NCI-H226 (cell line): ENCODE measurements around the gene SDCCAG8.
A peak's percentile ranks its signal among the peaks of the same experiment; 100 is the strongest.
"Not testable (repeated sequence)": the region's sequence is repeated elsewhere in the genome, so short reads cannot be mapped to it uniquely, and the experiment has no call there.

Source experiments
- DNase-seq: peaks from one replicate; pipeline ENCODE4 v3.0.0-alpha.2; 2015

SDCCAG8 gene

DNA sequence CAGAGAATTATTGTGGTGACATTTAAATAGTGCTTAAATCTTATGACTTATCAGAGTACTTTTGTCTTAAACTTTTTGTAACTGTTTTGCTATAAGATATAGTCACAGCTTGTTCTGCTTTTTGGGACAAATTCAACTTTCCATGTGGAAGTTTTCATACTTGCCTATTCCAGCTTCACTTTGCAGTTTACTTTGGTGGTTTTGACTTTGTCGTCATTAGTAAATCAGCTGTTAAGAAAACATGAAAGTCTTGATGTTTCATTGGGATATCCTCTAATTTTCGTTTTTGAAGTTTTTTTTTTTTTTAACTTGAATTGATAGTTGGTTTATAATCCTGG, 31.3 kb downstream of the SDCCAG8 start:
- no peak for DNase-seq

DNA sequence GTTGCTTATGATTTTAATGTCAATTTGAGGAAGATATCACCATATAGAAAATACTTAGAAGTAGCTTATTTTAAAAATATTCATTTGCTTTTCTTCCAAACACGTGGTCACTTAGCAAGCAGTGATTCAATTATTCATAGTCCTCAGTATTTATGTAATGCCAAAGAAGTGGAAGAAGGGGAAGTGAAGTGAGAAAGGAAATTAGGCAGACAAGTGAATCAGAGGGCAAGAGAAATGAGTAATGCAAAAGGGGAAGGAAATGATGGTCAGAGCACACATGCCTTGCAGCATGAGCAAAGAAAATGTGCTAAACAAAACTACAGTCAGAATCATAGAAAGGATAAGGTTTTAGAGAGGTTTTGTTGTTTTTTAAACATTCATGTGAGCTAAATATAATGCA, 31.8 kb downstream of the SDCCAG8 start:
- peak; percentile 83 for DNase-seq

DNA sequence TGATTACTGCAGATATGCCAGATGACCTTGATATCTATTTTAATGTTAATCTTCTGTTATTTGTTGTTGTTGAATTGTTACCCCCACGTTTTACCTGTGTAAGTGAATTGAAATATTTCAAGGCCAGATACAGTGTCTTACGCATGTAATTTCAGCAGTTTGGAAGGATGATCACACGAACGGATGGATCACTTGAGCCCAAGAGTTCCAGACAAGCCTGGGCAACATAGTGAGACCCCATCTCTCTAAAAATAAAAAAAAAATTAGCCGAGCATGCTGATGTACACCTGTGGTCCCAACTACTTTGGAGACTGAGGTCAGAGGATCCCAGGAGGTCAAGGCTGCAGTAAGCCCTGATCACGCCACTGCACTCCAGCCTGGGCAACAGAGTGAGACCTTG, 32.2 kb downstream of the SDCCAG8 start:
- DNase-seq = no peak

DNA sequence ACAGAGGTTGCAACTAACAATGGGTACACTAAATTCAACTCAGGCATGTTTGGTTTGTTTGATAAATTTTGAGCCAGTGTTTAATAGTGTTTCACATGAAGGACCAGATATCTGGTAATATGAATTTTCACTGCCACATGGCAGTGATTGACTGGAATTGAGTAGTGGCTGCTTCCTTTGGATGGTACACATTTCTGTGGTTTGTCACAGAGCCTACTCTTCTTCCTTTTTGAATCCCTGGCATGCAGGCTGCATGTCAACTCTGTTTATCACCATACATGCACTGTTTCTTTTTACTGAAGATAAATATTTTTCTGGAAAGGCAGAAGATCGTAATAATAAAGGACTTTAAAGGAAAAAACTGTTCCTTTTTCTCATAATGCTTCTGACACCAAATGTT, 35.5 kb downstream of the SDCCAG8 start:
- no peak for DNase-seq

DNA sequence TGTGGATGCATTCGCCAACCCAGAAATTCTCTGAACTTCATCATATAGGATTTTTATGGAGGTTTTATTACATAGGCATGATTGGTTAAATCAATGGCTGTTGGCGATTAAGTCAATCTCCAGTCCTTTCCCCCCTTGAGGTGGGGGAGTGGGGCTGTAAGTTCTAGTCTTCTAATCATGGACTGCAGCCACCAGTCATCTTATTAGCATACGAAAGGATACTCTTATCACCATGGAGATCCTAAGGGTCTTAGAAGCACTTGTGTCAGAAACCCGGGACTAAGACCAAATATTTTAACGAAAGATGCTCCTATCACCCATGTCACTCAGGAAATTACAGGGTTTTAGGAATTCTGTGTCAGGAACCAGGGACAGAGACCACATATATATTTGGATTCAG, 36.3 kb downstream of the SDCCAG8 start:
- DNase-seq = no peak

DNA sequence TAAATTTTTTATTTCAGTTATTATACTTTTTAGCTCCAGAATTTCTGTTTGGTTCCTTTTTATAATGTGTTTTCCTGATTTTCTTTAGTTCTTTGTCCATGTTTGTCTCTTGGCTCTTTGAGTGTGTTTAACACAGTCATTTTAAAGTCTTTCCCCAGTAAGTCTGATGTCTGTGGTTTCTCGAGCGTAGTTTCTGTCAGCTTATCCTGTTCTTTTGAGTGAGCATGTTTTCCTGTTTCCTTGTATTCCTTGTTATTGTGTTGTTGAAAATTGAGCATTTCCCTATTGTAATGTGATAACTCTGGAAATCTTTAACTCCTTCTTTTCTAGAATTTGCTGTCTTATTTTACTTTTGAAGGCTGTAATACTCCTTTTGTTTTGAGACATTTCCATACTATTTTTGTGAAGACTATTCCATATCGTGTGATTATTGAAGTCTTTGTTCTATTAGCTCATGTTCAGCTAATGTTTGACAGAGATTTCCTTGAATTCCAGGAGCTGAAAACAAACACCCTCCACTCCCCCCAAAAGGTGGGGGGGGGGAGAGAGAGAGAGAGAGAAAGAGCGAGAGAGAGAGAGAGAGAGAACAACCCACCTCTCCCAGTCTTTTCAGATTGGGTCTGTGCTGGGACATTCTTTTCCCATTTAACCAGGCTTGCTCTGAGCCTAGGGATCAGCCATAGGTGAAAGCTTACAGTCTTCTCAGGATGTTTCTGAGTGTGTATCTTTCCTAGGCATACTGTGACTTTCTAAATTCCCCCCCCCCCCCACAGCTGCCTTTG, 38.3 kb downstream of the SDCCAG8 start:
- DNase-seq = no peak

DNA sequence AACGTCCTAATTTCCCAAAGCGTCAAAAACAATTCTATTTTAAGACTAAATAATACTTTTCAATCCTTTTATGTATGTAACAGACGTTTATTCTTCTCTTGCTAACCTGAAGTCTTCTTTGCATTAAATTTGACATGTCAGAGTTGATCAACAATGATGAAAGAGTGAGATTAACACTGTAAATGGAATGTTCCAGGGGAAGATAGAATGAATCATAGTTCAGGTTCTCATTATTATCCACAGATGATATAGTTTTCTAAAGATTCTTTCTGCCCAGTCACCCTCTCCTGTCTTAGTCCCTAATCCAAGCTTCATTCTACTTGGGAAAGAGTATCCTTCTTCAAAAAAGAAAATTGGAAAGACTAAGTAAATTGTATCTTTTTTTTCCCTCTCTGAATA, 38.9 kb downstream of the SDCCAG8 start:
- DNase-seq = peak; percentile 53

DNA sequence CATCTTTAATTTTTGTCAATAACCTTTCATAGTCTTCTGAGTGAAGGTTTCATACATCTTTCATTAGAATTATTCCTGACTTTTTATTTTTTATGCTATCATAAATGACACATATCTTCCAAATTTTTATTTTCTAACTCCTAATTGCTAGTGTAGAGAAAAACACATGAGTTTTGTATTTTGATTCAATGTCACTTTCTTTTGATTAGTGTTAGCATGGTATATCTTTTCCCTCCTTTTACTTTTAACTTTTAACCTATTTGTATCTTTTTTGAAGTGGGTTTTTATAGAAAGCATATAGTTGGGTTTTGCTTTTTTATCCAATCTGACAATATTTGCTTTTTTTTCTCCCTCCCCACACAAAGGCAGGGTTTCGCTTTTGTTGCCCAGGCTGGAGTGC, 43.2 kb downstream of the SDCCAG8 start:
- no peak for DNase-seq

DNA sequence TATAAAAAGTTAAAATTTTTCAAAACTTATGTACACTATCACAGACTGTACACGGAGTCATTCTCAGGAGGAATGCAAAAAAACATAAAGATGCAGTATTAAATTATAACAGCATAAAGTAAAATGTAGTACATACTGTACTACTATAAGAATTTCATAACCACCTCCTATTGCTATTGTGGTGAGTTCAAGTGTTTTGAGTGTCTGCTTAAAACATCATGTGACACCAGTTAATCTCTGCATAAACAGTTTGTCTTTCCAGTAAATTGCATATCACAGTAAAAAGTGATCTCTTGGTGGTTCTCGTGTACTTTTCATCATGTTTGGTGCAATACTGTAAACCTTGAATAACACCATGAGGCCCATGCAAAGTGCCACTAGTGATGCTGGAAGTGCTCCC, 45.2 kb downstream of the SDCCAG8 start:
- no peak for DNase-seq

DNA sequence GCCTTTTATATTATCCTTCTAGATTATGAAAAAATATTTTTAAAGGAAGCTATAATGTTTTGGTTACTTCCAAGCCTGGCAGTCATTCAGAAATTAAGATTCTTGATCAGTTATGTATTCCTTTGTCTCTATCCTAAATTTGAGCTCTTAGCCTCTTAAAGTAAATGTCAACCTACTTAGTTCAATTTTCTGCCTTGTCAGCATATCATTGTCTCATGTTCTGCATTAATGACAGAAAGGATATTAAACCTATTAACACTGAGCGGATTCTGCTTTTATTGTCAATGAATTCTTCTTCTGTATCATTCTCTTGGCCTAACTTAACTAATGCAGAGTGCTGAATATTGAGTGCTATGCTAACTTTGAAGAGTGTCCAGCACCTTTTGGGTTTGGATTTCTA, 56.0 kb downstream of the SDCCAG8 start:
- no peak for DNase-seq

DNA sequence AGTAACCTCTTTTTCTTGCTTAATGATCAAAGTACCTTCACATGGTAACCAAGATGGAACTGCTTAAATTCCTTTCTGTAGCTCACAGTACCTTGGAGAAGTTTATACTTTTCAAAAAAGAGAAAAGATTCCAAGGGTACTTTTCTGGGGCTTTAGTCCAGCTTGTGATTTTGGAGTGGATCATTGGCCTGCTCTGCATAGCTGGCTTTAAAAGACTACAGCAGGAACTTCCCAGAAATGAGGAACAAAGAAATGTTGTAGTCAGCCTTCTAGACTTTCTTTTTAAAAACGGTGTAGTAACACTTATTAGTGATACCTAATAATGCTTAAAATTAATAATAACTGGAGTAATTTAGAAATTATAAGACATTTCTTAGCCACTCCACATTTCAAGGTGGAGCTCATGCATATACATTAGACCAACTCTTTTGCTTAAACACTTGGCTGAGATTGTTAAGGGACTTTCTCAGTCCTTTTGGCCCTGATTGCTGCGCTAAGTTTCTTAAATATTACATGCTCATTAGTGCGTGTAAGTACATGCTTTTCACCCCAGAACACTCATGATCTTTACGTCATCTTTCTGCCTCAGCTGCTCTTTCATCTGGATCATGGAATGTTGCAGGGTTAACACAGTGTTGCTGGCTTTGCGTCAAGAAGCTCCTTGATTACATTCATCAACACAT, 57.3 kb downstream of the SDCCAG8 start:
- DNase-seq = no peak

DNA sequence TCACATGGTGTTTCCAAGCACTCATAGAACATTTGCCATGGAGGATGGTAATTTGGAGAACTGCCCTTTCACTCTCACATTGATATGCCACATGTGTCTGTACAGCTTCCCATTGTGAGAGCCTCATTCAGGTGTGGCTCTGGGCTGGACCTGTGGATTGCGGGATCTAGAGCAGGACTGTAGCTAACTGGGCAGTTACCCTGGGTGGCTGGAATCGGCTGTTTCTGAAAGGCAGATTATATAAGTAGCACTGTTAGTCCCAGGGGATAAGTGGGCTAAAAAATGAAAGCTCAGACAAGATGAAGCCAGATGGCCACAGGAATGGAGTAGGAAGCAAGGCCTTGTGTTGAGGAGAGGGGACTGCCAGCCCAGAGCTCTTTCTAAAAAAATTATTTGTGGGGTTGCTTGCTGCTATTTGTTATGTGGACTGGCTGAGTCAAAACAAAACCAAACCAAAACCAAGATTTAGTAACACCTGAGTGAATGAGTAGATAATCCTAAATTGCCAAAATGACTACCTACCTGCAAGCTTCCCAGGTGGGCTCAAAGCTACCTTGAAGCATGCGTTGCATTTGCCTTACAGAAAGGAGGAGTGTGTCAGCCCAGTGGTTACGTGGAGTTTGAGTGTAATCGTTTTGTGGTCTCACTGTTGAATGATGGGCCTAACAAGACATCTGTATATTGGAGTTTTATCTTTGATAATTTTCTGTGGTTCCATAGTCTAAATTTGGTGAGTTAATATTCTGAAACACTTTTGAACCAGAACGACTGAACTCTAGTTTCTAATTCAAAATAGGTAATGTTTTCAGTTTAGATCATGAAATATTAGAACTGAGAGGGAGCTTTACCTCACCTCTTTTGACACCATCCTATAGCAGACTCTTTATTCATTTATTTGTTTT, 58.0 kb downstream of the SDCCAG8 start:
- no peak for DNase-seq

DNA sequence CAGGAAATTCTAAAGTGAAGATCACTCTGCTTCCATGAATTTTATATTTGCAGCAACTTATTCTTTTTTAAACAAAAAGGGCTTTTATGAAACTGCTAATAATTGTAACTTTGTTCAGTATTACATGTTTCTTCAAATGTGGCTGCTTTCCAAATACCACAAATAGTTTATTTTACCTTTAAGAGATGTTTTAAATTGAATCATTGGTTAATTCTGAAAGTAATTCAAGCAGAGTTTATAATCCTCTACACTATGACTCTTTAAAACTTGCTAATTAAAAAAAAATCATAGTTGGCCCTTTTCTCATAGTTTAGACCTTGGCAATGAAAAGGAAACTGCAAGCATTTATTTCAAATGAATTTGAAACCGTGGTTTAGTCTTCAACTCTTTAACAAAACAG, 59.6 kb downstream of the SDCCAG8 start:
- DNase-seq = no peak

DNA sequence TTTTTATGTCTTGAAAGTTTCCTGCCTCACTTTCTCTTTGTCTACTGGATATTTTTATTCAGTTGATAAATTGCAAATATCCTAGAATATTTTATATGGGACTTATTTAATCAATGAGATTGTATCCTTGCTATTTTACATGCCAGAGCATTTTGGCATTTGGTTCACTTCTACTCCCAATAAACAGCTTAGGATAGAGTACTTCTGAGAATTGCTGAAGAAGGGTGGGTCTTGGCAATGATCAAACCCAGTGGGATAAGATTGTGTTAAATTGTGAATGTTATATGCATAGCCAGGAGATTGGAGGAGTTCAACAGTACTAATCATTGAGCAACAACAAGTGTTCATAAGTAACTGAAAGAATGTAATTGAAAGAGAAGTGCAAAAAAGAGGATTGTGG, 60.1 kb downstream of the SDCCAG8 start:
- DNase-seq = no peak

DNA sequence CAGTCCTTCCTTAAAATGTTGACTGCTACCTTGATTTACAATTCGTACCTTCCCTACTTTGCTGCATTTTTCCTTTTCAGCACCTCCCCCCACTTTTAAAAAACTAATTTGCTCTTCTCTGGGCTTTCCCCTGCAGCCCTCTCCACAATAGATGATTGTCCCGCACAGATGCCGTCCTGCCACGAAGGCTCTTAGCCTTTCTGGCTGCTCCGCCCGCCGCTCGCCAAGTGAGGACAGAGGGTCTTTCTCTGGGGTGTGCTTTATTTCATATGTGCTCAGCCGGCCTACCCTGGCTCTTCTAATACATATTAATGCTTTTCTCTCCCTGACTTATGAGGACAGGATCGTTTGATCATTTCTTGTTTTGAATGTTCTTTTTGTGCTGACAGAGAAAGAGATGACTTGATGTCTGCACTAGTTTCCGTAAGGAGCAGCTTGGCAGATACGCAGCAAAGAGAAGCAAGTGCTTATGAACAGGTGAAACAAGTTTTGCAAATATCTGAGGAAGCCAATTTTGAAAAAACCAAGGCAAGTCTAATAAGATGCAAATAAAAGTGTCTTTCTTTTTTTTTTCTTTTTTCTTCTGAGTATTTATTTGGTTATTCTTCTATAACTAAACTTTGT, 60.6 kb downstream of the SDCCAG8 start:
- DNase-seq = no peak

DNA sequence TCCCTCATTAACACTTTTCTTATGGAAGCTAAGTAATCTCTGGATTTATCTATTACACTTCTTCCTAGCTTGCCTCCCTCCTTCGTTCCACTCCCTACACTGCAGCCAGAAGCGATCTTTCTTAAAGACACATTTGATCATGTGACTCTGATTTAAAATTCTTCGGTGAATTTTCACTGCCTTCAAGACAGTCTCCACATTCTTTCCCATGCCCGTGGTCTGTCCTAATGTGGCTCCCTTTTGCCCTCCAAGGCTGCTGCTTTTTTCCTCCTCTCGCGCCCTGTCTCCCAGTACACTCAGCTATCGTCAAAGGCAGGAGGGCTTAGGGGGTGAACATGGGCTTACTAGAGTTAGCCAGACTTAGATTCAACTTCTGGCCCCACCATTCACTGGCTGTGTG, 64.4 kb downstream of the SDCCAG8 start:
- no peak for DNase-seq

DNA sequence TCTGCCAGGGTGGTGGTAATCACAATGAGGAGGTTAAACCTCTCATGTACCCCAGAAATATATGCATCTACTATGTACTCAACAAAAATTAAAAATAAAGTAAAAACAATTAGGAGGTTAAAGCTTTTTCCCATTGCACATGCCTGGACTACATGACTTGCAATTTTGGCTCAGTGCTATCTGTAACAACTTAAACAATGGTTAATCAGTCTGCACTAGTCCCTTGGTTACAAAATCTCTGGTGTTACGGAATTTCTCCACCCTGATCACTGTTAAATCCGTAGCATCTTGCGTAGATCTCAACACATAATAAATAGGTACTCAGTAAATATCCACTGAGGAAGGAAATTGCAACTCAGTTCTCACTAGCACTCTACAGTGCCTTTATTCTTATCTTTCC, 66.5 kb downstream of the SDCCAG8 start:
- no peak for DNase-seq

DNA sequence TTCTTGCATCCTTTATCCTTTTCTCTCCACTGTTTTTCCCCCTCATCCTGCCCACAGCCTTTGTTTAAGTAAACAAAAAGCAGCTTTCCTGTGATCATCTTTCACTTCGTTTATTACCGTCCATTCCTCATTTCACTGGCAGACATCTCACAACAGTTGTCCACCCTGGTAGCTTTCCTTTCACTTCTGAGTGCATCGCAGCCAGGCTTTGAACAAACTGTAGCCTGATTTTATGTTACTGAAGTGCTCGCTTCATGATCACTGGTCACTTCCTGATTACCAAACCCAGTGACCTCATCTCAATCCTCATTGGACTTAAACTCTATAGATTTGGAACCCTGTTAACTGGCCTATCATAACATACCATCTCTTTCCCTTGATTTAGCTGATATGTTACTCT, 67.7 kb downstream of the SDCCAG8 start:
- DNase-seq = no peak

DNA sequence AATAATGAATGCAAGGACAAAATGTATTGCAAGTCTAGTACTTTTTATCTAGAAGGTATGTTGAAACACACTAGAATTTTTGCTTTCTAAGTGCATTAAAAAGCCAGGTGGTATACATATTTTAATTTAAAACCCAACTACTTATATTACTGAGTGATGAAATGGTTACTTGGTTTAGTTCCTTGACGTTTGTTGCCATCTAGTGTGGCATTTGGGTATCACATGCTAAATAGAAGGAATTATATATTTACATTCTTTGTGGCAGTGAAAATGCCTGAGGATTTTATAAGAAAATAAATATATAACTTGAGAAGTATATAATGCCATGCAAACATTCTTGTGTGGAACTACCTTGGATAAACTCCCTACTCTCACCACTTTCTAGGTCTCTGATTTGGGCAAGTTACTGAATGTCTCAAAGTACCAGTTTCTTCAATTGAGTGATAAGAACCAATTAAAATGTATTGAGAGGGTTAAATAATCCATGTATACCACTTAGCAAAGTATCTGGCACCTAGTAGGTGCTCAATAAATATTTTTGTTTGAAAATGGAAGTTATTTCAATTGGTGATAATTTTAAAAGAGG, 69.6 kb downstream of the SDCCAG8 start:
- DNase-seq = peak; percentile 2

DNA sequence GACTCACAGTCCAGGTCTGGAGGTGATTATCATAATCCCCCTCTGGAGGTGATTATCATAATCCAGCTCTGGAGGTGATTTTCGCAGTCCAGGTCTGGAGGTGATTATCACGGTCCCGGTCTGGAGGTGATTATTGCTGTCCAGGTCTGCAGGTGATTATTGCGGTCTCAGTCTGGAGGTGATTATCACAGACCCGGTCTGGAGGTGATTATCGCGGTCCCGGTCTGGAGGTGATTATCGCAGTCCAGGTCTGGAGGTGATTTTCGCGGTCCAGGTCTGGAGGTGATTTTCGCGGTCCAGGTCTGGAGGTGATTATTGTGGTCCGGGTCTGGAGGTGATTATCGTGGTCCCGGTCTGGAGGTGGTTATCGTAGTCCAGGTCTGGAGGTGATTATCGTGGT, 76.6 kb downstream of the SDCCAG8 start:
- no peak for DNase-seq

DNA sequence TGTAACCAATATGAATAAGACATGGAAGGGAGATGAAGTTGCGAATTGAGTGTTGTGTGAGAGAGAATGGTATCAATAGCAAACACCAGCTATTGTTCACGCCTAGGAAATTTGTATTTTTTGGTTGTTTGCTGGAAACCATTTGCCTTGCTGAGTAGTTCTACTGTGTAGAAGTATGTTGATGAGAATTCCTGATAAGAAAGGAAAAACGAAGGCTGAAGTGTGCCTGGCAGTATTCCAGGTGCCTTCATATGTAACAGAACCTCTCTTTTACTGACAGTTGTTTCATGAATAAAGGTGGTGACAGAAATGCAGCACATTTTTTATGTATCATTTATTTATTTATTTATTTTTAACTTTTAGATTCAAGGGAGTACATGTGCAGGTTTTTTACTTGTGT, 79.5 kb downstream of the SDCCAG8 start:
- DNase-seq = no peak

DNA sequence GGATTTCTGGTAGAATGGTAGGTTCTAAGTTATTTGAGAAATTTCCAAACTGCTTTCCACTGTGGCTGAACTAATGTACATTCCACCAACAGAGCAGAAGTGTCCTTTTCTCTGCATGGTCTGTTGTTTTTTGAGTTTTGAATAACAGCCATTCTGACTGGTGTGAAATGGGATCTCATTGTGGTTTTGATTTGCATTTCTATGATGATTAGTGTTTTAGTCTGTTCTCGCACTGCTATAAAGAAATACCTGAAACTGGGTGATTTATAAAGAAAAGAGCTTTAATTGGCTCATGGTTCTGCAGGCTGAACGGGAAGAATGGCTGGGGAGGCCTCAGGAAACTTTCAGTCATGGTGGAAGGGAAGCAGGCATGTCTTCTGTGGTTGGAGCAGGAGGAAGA, 80.3 kb downstream of the SDCCAG8 start:
- DNase-seq = no peak

DNA sequence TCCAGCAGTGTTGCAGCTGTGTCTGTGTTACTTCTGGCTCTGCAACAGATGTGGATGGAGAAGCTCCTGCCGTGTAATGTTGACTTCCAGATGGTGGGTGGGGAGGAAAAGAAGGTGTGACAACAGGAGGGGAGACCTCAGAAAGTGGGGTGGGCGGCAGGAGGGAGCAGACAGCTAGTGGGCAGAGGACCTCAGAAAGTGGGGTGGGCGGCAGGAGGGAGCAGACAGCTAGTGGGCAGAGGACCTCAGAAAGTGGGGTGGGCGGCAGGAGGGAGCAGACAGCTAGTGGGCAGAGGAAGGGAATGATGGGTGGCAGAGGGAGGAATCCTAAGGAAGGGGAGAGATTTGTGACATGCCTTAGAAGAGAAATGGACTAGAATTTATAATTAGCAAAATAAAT, 83.0 kb downstream of the SDCCAG8 start:
- not testable (repeated sequence) for DNase-seq
